Measurements from ENCODE around the gene KPNA2. TPM values are rescaled to one million over a fixed set of nuclear protein-coding genes. Genes with fewer than 3 reads are reported as not detected.
A peak's percentile ranks its signal among the peaks of the same experiment; 100 is the strongest.

KPNA2 gene
- total RNA-seq (2016; rRNA removed; fragmentation: Illumina TruSeq; extraction: Trizol) (305 and 410 TPM in 2 replicates), polyA plus RNA-seq (2011; rRNA removed) (76.7 and 111 TPM in 2 replicates), polyA minus RNA-seq (2011; rRNA and poly(A)+ RNA removed; ENCODE audit: low replicate concordance) (207 and 617 TPM in 2 replicates), Bru-seq, nascent RNA (percentile 96 among the genes with signal in this experiment), BruChase-seq, experiment 1, labeled RNA remaining after a 6-hour chase (percentile 98 among the genes with signal in this experiment), BruChase-seq, experiment 2, labeled RNA remaining after a 2-hour chase (percentile 98 among the genes with signal in this experiment)
- 130 and 151 TPM in 2 replicates for total RNA-seq (2016; cell fraction: cytosol; rRNA removed; fragmentation: Illumina TruSeq; extraction: Trizol; ENCODE audit: low read depth)
- total RNA-seq (2016; cell fraction: insoluble cytoplasmic fraction; rRNA removed; fragmentation: Illumina TruSeq; extraction: Trizol): 293 and 395 TPM in 2 replicates
- 181 and 208 TPM in 2 replicates for total RNA-seq (2016; cell fraction: membrane; rRNA removed; fragmentation: Illumina TruSeq; extraction: Trizol)
- 176 and 216 TPM in 2 replicates for total RNA-seq (2016; cell fraction: nucleus; rRNA removed; fragmentation: Illumina TruSeq; extraction: Trizol)
- polyA plus RNA-seq (2011; cell fraction: cytosol; rRNA removed): 89.6 and 93.6 TPM in 2 replicates
- 62.8 and 68.9 TPM in 2 replicates for polyA plus RNA-seq (2011; cell fraction: nucleus; rRNA removed)
- polyA plus RNA-seq (2012): 104 and 144 TPM in 2 replicates
- polyA plus RNA-seq (2016; cell fraction: cytosol; fragmentation: Illumina TruSeq; extraction: Trizol; ENCODE audit: low read depth): 63.3 and 66.0 TPM in 2 replicates
- 396 and 415 TPM in 2 replicates for polyA plus RNA-seq (2016; cell fraction: insoluble cytoplasmic fraction; fragmentation: Illumina TruSeq; extraction: Trizol; ENCODE audit: low read depth)
- polyA plus RNA-seq (2016; cell fraction: membrane; fragmentation: Illumina TruSeq; extraction: Trizol; ENCODE audit: low read depth): 85.9 and 88.8 TPM in 2 replicates
- 251 and 259 TPM in 2 replicates for polyA plus RNA-seq (2016; cell fraction: nucleus; fragmentation: Illumina TruSeq; extraction: Trizol; ENCODE audit: insufficient read depth, low read depth)
- 122 and 150 TPM in 2 replicates for polyA minus RNA-seq (2011; cell fraction: cytosol; rRNA and poly(A)+ RNA removed)
- 120 and 124 TPM in 2 replicates for polyA minus RNA-seq (2011; cell fraction: nucleus; rRNA and poly(A)+ RNA removed)
- long read RNA-seq, experiment 1, transcript KPNA2-201 (11 exons, 2,181 nt): major isoform, 393 of 447 reads
- long read RNA-seq, experiment 1, partial matches to known transcripts: 34 of 447 reads
- long read RNA-seq, experiment 1, other reads (novel, unspliced or antisense): 19 of 447 reads
- long read RNA-seq, experiment 2, transcript KPNA2-201 (11 exons, 2,181 nt): major isoform, 159 of 227 reads
- long read RNA-seq, experiment 2, partial matches to known transcripts: 37 of 227 reads
- long read RNA-seq, experiment 2, other reads (novel, unspliced or antisense): 30 of 227 reads

GRCh38 chr17:68035523-68036303 lies at the start of gene KPNA2:
Gene KPNA2 (plus strand): TSS chr17:68035735. CDS start chr17:68037133, 1,398 bp downstream.
- peak within 1 kb of the TSS; percentile 97 for H3K27ac ChIP-seq (ENCODE audit: extremely low read length, insufficient read depth, low read length)
- ChIA-PET CTCF (ENCODE audit: low intra/inter-chr PET ratio, low total read pairs) (no interaction called here), POLR2A (interaction anchor here (0.6 to 2.7 kb wide), 17 partner anchors 10 to 435 kb away, joined by 3 to 44 read pairs (median 4); partner anchors contain the start of gene NOL11)
- TF ChIP-seq ZNF800 (CRISPR knock-in tag; IDR thresholded peaks at IDR 0.05) (peak; percentile 49; the same call in 1 of the 2 replicates), ZNF709 (CRISPR knock-in tag; IDR thresholded peaks at IDR 0.05) (peak; percentile 65; the same call in 1 of the 2 replicates), GATA4 (IDR thresholded peaks at IDR 0.05; ENCODE audit: borderline replicate concordance, low read depth) (peak; percentile 57), ZC3H4 (CRISPR knock-in tag; IDR thresholded peaks at IDR 0.05; ENCODE audit: borderline replicate concordance) (0 out of 2 replicates have a peak, but pooled peaks have one; percentile 40), PHF5A (CRISPR knock-in tag; IDR thresholded peaks at IDR 0.05; ENCODE audit: low read depth, unreplicated experiment) (no peak), YEATS2 (CRISPR knock-in tag; IDR thresholded peaks at IDR 0.05; ENCODE audit: borderline replicate concordance) (peak; percentile 83), KDM1A (CRISPR knock-in tag; IDR thresholded peaks at IDR 0.05) (no peak), ZNF557 (CRISPR knock-in tag; IDR thresholded peaks at IDR 0.05) (no peak), ELK4 (CRISPR knock-in tag; IDR thresholded peaks at IDR 0.05; ENCODE audit: borderline replicate concordance) (no peak)
- TF ChIP-seq, protein P1, sequence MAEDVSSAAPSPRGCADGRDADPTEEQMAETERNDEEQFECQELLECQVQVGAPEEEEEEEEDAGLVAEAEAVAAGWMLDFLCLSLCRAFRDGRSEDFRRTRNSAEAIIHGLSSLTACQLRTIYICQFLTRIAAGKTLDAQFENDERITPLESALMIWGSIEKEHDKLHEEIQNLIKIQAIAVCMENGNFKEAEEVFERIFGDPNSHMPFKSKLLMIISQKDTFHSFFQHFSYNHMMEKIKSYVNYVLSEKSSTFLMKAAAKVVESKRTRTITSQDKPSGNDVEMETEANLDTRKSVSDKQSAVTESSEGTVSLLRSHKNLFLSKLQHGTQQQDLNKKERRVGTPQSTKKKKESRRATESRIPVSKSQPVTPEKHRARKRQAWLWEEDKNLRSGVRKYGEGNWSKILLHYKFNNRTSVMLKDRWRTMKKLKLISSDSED (CRISPR knock-in tag; IDR thresholded peaks at IDR 0.05): no peak; the same call in 1 of the 2 replicates

More at GRCh38 chr17:68035523-68036303, at the start of gene KPNA2:
- 1% methylated on average over 42 of the region's 72 CpGs for WGBS (ENCODE audit: low lambda C conversion rate)
- ATAC-seq (peak; percentile 94), FAIRE-seq (peak; percentile 82), DNase-seq (ENCODE audit: low spot score) (peak; percentile 99)
- Histone ChIP-seq H3K9ac (ENCODE audit: insufficient read depth, low read depth, low read length) (peak within 1 kb of the TSS; percentile 100), H4K20me1 (ENCODE audit: insufficient read depth, low read length) (0 out of 2 replicates have a peak, but pooled peaks cover 7% of the 10 kb centered on the region), H3K79me2 (ENCODE audit: insufficient read depth, low read length) (peaks cover 40% of the 10 kb centered on the region), H3K4me3 (replicated peaks in 1 of 3; ENCODE audit: insufficient read depth in 1 of 3, low read depth in 2 of 3, low read length in 3 of 3) (peak within 1 kb of the TSS; percentile 81 to 98 (median 93)), H3K4me1 (ENCODE audit: insufficient read depth, low read length) (peaks cover 56% of the 10 kb centered on the region), H3K9me3 (ENCODE audit: low read length) (no peaks in the 10 kb centered on the region), H2AFZ (ENCODE audit: low read length) (peak within 1 kb of the TSS; percentile 24), H3K36me3 (replicated peaks in 1 of 2; ENCODE audit: control insufficient read depth in 1 of 2, insufficient read depth in 2 of 2, low read length in 2 of 2) (peaks cover 11 to 34% of the 10 kb centered on the region in 2 experiments), H3K4me2 (ENCODE audit: low read depth, low read length) (peak within 1 kb of the TSS; percentile 76), H3K27me3 (ENCODE audit: control insufficient read depth in 1 of 2, insufficient read depth in 2 of 2, low read length in 2 of 2) (no peaks in the 10 kb centered on the region; a peak in 1 of 5 replicates)
- in situ Hi-C loops (cut with HindIII; ENCODE audit: extremely low pct_ligation_motif_present, low pct_unique_long_range_greater_than_20kb) (no loop called here), intact Hi-C loops (cut with micrococcal nuclease; ENCODE audit: unreplicated experiment) (loop anchor here (2.0 to 10.0 kb wide), 2 partner anchors 15 to 419 kb away; partner anchors contain the start of gene WIPI1)
- BruUV-seq (replicated peaks): TSS peak; percentile 76

All from HepG2 (cell line).